Parathyroid adenoma (tissue), 2 donors: ENCODE measurements around the gene PREB.
A peak's percentile ranks its signal among the peaks of the same experiment; 100 is the strongest.

Source experiments
- H2AFZ ChIP-seq: fragments of 300-600 bp; sonication (generic); one replicate; pipeline ENCODE4 v1.7.0; 2017; ENCODE audit warnings: antibody characterized with exemption, mild to moderate bottlenecking
- H3K27ac ChIP-seq: fragments of 300-600 bp; sonication (generic); one replicate; pipeline ENCODE4 v1.7.0; 2017
- H3K27me3 ChIP-seq: fragments of 300-600 bp; sonication (generic); one replicate; pipeline ENCODE4 v1.7.0; 2017; ENCODE audit warnings: low read length; ENCODE audit not compliant: control insufficient read depth, insufficient read depth
- H3K36me3 ChIP-seq: fragments of 300-600 bp; sonication (generic); one replicate; pipeline ENCODE4 v1.7.0; 2017; ENCODE audit warnings: low read length; ENCODE audit not compliant: control insufficient read depth, insufficient read depth
- H3K4me1 ChIP-seq: fragments of 300-600 bp; sonication (generic); one replicate; pipeline ENCODE4 v1.7.0; 2017; ENCODE audit warnings: control low read depth
- H3K4me2 ChIP-seq: fragments of 300-600 bp; sonication (generic); one replicate; pipeline ENCODE4 v1.7.0; 2017; ENCODE audit warnings: low read length
- H3K4me3 ChIP-seq: fragments of 300-600 bp; sonication (generic); one replicate; pipeline ENCODE4 v1.7.0; 2017; ENCODE audit warnings: low read depth, low read length
- H3K79me2 ChIP-seq: fragments of 300-600 bp; sonication (generic); one replicate; pipeline ENCODE4 v1.7.0; 2017; ENCODE audit warnings: control low read depth
- H3K9ac ChIP-seq: fragments of 300-600 bp; sonication (generic); one replicate; pipeline ENCODE4 v1.7.0; 2017; ENCODE audit warnings: mild to moderate bottlenecking
- H3K9me3 ChIP-seq: fragments of 300-600 bp; sonication (generic); one replicate; pipeline ENCODE4 v1.7.0; 2017; ENCODE audit warnings: low read length; ENCODE audit not compliant: control insufficient read depth
- TF ChIP-seq, protein P1 (sequence below): fragments of 300-600 bp; sonication (generic); IDR thresholded peaks from one replicate; pipeline ENCODE4 v1.7.0; 2017; ENCODE audit warnings: antibody characterized with exemption, mild to moderate bottlenecking
- donor health status: primary hyperparathyroidism.

PREB gene

DNA sequence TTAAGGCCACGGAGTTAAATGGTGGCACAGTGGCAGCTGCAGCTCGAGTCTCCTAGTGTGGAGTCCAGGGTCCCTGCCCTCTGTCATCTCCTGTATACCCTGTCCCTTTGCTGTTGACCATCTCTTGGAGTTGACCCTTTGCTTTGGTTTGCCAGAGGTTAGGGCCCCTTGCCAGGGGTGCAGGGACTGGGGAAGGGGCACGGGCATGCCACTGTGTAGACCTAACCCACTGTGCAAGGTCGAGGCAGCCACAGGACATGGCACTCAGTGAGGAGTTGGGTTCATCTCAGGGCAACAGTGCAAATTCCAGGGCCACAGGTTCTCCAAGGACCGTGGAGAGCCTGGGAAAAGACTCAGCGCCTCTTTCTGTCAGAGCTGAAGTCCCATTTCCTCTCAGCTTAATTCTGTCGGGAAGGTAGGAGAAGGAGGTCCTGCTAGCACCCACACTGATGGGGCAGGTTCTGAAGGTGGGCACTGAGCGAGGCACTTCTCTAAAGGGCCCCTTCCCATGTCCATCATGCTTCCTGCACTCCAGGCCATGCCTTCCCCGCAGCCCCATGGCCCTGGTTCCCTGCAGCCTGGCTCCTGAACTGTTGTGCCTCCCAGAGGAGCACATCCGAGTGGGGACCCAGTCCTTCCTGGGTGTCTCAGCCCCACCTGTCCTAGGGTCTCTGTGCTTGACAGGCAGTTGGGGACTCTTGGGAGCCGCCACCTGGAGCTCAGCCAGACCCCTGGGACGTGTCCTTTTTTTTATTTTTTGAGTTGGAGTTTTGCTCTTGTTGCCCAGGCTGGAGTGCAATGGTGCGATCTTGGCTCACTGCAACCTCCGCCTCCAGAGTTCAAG lies 45.1 kb downstream of the PREB start:
- no peak overlapping the region for H3K4me2 ChIP-seq
- no peaks in the 10 kb centered on the region for H3K36me3 ChIP-seq
- H2AFZ ChIP-seq: no peak overlapping the region
- no peaks in the 10 kb centered on the region for H3K9me3 ChIP-seq
- H3K27me3 ChIP-seq: no peaks in the 10 kb centered on the region
- peaks cover 30% of the 10 kb centered on the region for H3K4me1 ChIP-seq
- H3K79me2 ChIP-seq: no peaks in the 10 kb centered on the region
- no peak overlapping the region for H3K9ac ChIP-seq
- H3K27ac ChIP-seq: no peak overlapping the region
- TF ChIP-seq, protein P1, sequence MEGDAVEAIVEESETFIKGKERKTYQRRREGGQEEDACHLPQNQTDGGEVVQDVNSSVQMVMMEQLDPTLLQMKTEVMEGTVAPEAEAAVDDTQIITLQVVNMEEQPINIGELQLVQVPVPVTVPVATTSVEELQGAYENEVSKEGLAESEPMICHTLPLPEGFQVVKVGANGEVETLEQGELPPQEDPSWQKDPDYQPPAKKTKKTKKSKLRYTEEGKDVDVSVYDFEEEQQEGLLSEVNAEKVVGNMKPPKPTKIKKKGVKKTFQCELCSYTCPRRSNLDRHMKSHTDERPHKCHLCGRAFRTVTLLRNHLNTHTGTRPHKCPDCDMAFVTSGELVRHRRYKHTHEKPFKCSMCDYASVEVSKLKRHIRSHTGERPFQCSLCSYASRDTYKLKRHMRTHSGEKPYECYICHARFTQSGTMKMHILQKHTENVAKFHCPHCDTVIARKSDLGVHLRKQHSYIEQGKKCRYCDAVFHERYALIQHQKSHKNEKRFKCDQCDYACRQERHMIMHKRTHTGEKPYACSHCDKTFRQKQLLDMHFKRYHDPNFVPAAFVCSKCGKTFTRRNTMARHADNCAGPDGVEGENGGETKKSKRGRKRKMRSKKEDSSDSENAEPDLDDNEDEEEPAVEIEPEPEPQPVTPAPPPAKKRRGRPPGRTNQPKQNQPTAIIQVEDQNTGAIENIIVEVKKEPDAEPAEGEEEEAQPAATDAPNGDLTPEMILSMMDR: no peak
- no peak overlapping the region for H3K4me3 ChIP-seq

DNA sequence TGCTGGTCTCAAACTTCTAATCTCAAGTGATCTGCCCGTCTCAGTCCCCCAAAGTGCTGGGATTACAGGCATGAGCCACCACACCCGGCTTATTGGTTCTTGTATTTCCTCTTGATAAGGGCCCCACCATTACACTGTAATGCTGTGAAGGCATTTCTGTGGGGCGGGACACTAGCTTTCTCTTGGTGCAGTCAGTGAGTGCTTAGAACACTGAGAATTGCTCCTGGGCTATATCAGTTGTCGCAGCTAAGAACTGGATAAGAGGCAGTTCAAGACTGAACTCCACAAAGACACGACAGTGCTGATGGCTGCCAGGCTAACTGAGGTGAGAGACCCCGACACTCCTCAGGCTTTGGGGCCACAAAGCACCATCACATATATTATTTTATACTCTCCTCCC lies 45.8 kb downstream of the PREB start:
- Histone ChIP-seq H3K79me2 (no peaks in the 10 kb centered on the region), H3K4me3 (no peak overlapping the region), H3K9ac (no peak overlapping the region), H3K27me3 (no peaks in the 10 kb centered on the region), H3K4me1 (peaks cover 29% of the 10 kb centered on the region), H3K9me3 (no peaks in the 10 kb centered on the region), H2AFZ (no peak overlapping the region), H3K36me3 (no peaks in the 10 kb centered on the region), H3K4me2 (no peak overlapping the region), H3K27ac (no peak overlapping the region)
- TF ChIP-seq, protein P1: no peak

DNA sequence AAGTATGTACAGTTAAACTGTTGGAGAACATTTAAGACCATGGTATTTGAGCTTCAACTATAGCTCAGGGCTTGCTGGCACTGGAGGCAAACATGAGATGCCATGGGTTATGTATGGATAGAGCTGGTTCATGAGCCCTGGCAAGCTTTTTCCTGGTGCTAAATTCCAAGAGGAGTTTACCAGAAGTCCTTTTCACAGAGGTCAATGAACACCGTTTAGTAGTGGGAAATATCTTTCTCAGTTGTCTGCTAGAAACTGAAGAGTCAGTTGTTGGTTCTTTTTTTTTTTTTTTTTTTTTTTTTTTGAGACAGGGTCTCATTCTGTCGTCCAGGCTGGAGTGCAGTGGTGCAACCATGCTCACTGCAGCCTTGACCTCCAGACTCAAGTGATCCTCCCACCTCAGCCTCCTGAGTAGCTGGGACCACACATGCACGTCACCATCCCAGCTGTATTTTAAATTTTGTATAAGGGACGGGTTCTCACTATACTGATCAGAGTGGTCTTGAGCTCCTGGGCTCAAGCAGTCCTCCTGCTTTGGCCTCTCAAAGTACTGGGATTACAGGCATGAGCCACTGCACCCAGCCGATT lies 46.5 kb downstream of the PREB start:
- Histone ChIP-seq H2AFZ (no peak overlapping the region), H3K27ac (no peak overlapping the region), H3K27me3 (no peaks in the 10 kb centered on the region), H3K9ac (no peak overlapping the region), H3K4me1 (peaks cover 22% of the 10 kb centered on the region), H3K9me3 (no peaks in the 10 kb centered on the region), H3K79me2 (no peaks in the 10 kb centered on the region), H3K4me2 (no peak overlapping the region), H3K36me3 (no peaks in the 10 kb centered on the region), H3K4me3 (no peak overlapping the region)
- TF ChIP-seq, protein P1: no peak

DNA sequence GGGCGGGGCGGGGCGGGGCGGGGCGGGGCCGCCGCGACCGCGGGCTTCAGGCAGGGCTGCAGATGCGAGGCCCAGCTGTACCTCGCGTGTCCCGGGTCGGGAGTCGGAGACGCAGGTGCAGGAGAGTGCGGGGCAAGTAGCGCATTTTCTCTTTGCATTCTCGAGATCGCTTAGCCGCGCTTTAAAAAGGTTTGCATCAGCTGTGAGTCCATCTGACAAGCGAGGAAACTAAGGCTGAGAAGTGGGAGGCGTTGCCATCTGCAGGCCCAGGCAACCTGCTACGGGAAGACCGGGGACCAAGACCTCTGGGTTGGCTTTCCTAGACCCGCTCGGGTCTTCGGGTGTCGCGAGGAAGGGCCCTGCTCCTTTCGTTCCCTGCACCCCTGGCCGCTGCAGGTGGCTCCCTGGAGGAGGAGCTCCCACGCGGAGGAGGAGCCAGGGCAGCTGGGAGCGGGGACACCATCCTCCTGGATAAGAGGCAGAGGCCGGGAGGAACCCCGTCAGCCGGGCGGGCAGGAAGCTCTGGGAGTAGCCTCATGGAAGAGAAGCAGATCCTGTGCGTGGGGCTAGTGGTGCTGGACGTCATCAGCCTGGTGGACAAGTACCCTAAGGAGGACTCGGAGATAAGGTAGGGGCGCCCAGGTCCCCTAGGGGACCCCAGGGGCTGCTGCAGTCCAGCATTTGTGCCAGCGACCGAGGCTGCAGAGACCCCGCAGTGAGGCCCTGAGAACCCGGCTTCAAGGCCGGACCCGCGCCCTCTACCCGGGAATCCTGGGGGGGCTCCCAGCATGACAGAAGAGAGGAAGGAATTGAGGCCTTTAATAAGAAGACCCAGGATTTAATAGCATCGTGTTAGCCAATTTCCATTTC lies 47.5 kb downstream of the PREB start, which contains the start of gene KHK:
TSS of gene KHK (plus strand) at position 49 of the 870 bp plus-strand sequence. CDS start at position 537, 488 bp downstream.
- H3K4me1 ChIP-seq: peaks cover 14% of the 10 kb centered on the region

More for the DNA sequence above, 47.5 kb downstream of the PREB start, which contains the start of gene KHK:
- Histone ChIP-seq H2AFZ (peak within 1 kb of the TSS; percentile 97), H3K27ac (peak within 1 kb of the TSS; percentile 76), H3K9me3 (no peaks in the 10 kb centered on the region), H3K4me2 (peak within 1 kb of the TSS; percentile 85), H3K27me3 (no peaks in the 10 kb centered on the region), H3K36me3 (no peaks in the 10 kb centered on the region), H3K9ac (peak within 1 kb of the TSS; percentile 55), H3K79me2 (no peaks in the 10 kb centered on the region), H3K4me3 (peak within 1 kb of the TSS; percentile 56)
- TF ChIP-seq, protein P1: no peak
